HCT116 (cell line): ENCODE measurements around the gene PRKCA.

Experiments used
- EZH2 ChIP-seq: fragments of 200-600 bp; sonication (generic); IDR thresholded peaks from 2 replicates; pipeline ENCODE4 v1.6.1; 2017; ENCODE audit warnings: antibody characterized with exemption, mixed run types
- FOSL1 ChIP-seq: IDR thresholded peaks from 2 replicates; pipeline ENCODE4 v1.6.1; 2012; ENCODE audit warnings: low read depth
- POLR2A ChIP-seq: IDR thresholded peaks from 2 replicates; pipeline ENCODE4 v1.7.0; 2011; ENCODE audit warnings: borderline replicate concordance; ENCODE audit not compliant: insufficient read depth, insufficient read length; ENCODE audit errors: extremely low read depth
- POLR2AphosphoS5 ChIP-seq: IDR thresholded peaks from 2 replicates; pipeline ENCODE4 v1.6.1; 2011; ENCODE audit warnings: mild to moderate bottlenecking, low read depth, low read length, moderate library complexity
- RAD21 ChIP-seq: IDR thresholded peaks from 2 replicates; pipeline ENCODE4 v1.6.1; 2012; ENCODE audit warnings: low read depth, mild to moderate bottlenecking
- YY1 ChIP-seq: IDR thresholded peaks from 2 replicates; pipeline ENCODE4 v1.6.1; 2011; ENCODE audit warnings: low read length, low read depth, moderate library complexity, mild to moderate bottlenecking; ENCODE audit not compliant: insufficient replicate concordance; ENCODE audit errors: extremely low read depth
- ZNF274 ChIP-seq: fragments of 200-500 bp; sonication (Bioruptor generic); IDR thresholded peaks from 2 replicates; pipeline ENCODE4 v1.6.1; 2014; ENCODE audit warnings: mild to moderate bottlenecking, low read depth, low read length, inconsistent platforms
- TF ChIP-seq, protein P1 (sequence below), 3 experiments: fragments of 200-600 bp in 1 of 3; sonication (generic) in 1 of 3; IDR thresholded peaks in 2 of 3; conservative IDR thresholded peaks in 1 of 3; 2 replicates each; pipeline ENCODE4 v1.5.1; 2012 to 2017; ENCODE audit warnings: low read depth in 2 of 3, low read length in 2 of 3, antibody characterized with exemption in 1 of 3, borderline replicate concordance in 1 of 3, control low read depth in 1 of 3, mild to moderate bottlenecking in 1 of 3, mixed read lengths in 1 of 3, mixed run types in 1 of 3, moderate library complexity in 1 of 3; ENCODE audit not compliant: insufficient read depth in 1 of 3
- TF ChIP-seq, protein P2 (sequence below): IDR thresholded peaks from 2 replicates; pipeline ENCODE4 v1.6.1; 2012; ENCODE audit warnings: low read depth
- TF ChIP-seq, protein P3 (sequence below): IDR thresholded peaks from 2 replicates; pipeline ENCODE4 v1.6.1; 2012
- TF ChIP-seq, protein P4 (sequence below): IDR thresholded peaks from 2 replicates; pipeline ENCODE4 v1.6.1; 2012

DNA sequence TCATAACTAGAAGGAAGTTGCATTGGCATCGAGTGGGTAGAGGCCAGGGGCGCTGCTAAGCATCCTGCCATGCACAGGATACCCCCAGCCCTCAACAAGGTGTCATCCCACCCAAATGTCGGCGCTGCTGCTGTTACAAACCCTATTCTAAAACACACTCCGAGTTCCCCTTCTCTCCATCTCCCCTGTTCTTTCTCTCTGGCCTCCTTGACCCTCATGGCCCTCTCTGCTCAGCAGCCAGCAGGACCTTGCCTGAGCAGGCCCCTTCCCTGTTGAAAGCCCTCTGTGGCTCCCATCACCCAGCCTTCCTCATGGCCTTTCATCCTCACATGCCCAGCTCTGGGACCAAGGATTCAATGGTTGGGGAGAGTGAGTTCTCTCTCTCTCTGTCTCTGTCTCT is 510.2 kb downstream of the PRKCA start:
- TF ChIP-seq, protein P1, sequence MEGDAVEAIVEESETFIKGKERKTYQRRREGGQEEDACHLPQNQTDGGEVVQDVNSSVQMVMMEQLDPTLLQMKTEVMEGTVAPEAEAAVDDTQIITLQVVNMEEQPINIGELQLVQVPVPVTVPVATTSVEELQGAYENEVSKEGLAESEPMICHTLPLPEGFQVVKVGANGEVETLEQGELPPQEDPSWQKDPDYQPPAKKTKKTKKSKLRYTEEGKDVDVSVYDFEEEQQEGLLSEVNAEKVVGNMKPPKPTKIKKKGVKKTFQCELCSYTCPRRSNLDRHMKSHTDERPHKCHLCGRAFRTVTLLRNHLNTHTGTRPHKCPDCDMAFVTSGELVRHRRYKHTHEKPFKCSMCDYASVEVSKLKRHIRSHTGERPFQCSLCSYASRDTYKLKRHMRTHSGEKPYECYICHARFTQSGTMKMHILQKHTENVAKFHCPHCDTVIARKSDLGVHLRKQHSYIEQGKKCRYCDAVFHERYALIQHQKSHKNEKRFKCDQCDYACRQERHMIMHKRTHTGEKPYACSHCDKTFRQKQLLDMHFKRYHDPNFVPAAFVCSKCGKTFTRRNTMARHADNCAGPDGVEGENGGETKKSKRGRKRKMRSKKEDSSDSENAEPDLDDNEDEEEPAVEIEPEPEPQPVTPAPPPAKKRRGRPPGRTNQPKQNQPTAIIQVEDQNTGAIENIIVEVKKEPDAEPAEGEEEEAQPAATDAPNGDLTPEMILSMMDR (IDR thresholded peaks at IDR 0.05 in 2 of 3, conservative IDR thresholded peaks at IDR 0.05 in 1 of 3; ENCODE audit: borderline replicate concordance in 1 of 3, insufficient read depth in 1 of 3, low read depth in 2 of 3, low read length in 2 of 3), result no peak
- TF ChIP-seq, protein P2, sequence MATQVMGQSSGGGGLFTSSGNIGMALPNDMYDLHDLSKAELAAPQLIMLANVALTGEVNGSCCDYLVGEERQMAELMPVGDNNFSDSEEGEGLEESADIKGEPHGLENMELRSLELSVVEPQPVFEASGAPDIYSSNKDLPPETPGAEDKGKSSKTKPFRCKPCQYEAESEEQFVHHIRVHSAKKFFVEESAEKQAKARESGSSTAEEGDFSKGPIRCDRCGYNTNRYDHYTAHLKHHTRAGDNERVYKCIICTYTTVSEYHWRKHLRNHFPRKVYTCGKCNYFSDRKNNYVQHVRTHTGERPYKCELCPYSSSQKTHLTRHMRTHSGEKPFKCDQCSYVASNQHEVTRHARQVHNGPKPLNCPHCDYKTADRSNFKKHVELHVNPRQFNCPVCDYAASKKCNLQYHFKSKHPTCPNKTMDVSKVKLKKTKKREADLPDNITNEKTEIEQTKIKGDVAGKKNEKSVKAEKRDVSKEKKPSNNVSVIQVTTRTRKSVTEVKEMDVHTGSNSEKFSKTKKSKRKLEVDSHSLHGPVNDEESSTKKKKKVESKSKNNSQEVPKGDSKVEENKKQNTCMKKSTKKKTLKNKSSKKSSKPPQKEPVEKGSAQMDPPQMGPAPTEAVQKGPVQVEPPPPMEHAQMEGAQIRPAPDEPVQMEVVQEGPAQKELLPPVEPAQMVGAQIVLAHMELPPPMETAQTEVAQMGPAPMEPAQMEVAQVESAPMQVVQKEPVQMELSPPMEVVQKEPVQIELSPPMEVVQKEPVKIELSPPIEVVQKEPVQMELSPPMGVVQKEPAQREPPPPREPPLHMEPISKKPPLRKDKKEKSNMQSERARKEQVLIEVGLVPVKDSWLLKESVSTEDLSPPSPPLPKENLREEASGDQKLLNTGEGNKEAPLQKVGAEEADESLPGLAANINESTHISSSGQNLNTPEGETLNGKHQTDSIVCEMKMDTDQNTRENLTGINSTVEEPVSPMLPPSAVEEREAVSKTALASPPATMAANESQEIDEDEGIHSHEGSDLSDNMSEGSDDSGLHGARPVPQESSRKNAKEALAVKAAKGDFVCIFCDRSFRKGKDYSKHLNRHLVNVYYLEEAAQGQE, result no peak
- no peak for TF ChIP-seq YY1
- no peak for TF ChIP-seq FOSL1
- no peak for TF ChIP-seq EZH2
- no peak for TF ChIP-seq POLR2A
- TF ChIP-seq ZNF274, result no peak
- TF ChIP-seq, protein P3, sequence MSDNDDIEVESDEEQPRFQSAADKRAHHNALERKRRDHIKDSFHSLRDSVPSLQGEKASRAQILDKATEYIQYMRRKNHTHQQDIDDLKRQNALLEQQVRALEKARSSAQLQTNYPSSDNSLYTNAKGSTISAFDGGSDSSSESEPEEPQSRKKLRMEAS, result no peak
- no peak for TF ChIP-seq RAD21
- no peak for TF ChIP-seq POLR2AphosphoS5
- TF ChIP-seq, protein P4, sequence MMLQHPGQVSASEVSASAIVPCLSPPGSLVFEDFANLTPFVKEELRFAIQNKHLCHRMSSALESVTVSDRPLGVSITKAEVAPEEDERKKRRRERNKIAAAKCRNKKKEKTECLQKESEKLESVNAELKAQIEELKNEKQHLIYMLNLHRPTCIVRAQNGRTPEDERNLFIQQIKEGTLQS, result no peak
